IPS DF 6.9 (cell line): Measurements from ENCODE around the gene KIAA1671.

ENCODE experiments used
- DNase-seq: peaks from one replicate; pipeline ENCODE4 v3.0.0-alpha.2; 2013; ENCODE audit warnings: low read depth, low spot score
- H3K27ac ChIP-seq: one replicate; pipeline ENCODE4 v1.5.1; 2013; ENCODE audit warnings: low read length, control low read depth
- H3K27me3 ChIP-seq: 2 replicates; pipeline ENCODE4 v1.6.1; 2013; ENCODE audit warnings: mild to moderate bottlenecking, low read length; ENCODE audit not compliant: control insufficient read depth, insufficient read depth
- H3K36me3 ChIP-seq: 2 replicates; pipeline ENCODE4 v1.6.1; 2013; ENCODE audit warnings: low read length; ENCODE audit not compliant: control insufficient read depth, insufficient read depth
- H3K4me1 ChIP-seq: 2 replicates; pipeline ENCODE4 v1.6.1; 2013; ENCODE audit warnings: low read length; ENCODE audit not compliant: control insufficient read depth, insufficient read depth
- H3K4me3 ChIP-seq: 2 replicates; pipeline ENCODE4 v1.5.1; 2013; ENCODE audit warnings: mild to moderate bottlenecking, low read length
- H3K9me3 ChIP-seq: 2 replicates; pipeline ENCODE4 v1.6.1; 2013; ENCODE audit warnings: low read length, inconsistent platforms; ENCODE audit not compliant: control insufficient read depth, insufficient read depth
- WGBS: extraction: QIAGEN DNeasy Blood & Tissue Kit; methylation state at CpG from one replicate; pipeline ENCODE4 v1.1.7; 2013; ENCODE audit warnings: mixed read lengths, missing lambda C conversion rate; ENCODE audit not compliant: insufficient read length, insufficient coverage; 5-methylcytosine and 5-hydroxymethylcytosine counted together

Gene KIAA1671

GRCh38 chr22:24937114-24937513 is 15.4 kb upstream of the KIAA1671 start:
- WGBS = no CpG with 5 or more reads among the region's 2 CpGs
- H3K27me3 ChIP-seq = no peaks in the 10 kb centered on the region
- H3K27ac ChIP-seq = no peak overlapping the region
- H3K4me1 ChIP-seq = no peaks in the 10 kb centered on the region; the same call in 1 of the 2 replicates
- H3K4me3 ChIP-seq = no peak overlapping the region
- H3K9me3 ChIP-seq = no peaks in the 10 kb centered on the region
- H3K36me3 ChIP-seq = no peaks in the 10 kb centered on the region
- no peak for DNase-seq

- no peak overlapping the region for H3K4me3 ChIP-seq
- H3K36me3 ChIP-seq = no peaks in the 10 kb centered on the region
- H3K27ac ChIP-seq = no peak overlapping the region
- no peaks in the 10 kb centered on the region for H3K9me3 ChIP-seq
- no peak for DNase-seq
- H3K27me3 ChIP-seq = no peaks in the 10 kb centered on the region
- no CpG with 5 or more reads among the region's 11 CpGs for WGBS
- H3K4me1 ChIP-seq = no peaks in the 10 kb centered on the region; the same call in 1 of the 2 replicates
Measured at GRCh38 chr22:24938741-24939341, 13.7 kb upstream of the KIAA1671 start.

GRCh38 chr22:24942301-24942700 is 10.2 kb upstream of the KIAA1671 start:
- Histone ChIP-seq H3K27ac (no peak overlapping the region), H3K4me3 (no peak overlapping the region), H3K36me3 (no peaks in the 10 kb centered on the region), H3K27me3 (no peaks in the 10 kb centered on the region), H3K4me1 (no peaks in the 10 kb centered on the region; the same call in 1 of the 2 replicates), H3K9me3 (no peaks in the 10 kb centered on the region)
- no CpG with 5 or more reads among the region's 3 CpGs for WGBS
- DNase-seq = no peak

- DNase-seq = no peak
- H3K9me3 ChIP-seq = no peaks in the 10 kb centered on the region
- no peaks in the 10 kb centered on the region for H3K36me3 ChIP-seq
- no CpG with 5 or more reads among the region's 10 CpGs for WGBS
- peaks cover 3% of the 10 kb centered on the region; the same call in 1 of the 2 replicates for H3K4me1 ChIP-seq
- no peak overlapping the region for H3K27ac ChIP-seq
- H3K27me3 ChIP-seq = no peaks in the 10 kb centered on the region
- no peak overlapping the region for H3K4me3 ChIP-seq
Measured at GRCh38 chr22:24944217-24944937, 8.1 kb upstream of the KIAA1671 start.

GRCh38 chr22:24945430-24945829 is 7.1 kb upstream of the KIAA1671 start:
- no peaks in the 10 kb centered on the region for H3K27me3 ChIP-seq
- H3K27ac ChIP-seq = no peak overlapping the region
- H3K4me1 ChIP-seq = 0 out of 2 replicates have a peak, but pooled peaks cover 5% of the 10 kb centered on the region
- no peaks in the 10 kb centered on the region for H3K9me3 ChIP-seq
- no CpG with 5 or more reads among the region's 4 CpGs for WGBS
- H3K4me3 ChIP-seq = no peak overlapping the region
- no peaks in the 10 kb centered on the region for H3K36me3 ChIP-seq
- DNase-seq = no peak

- WGBS = no CpG with 5 or more reads among the region's 7 CpGs
- Histone ChIP-seq H3K27me3 (no peaks in the 10 kb centered on the region), H3K4me3 (no peak overlapping the region), H3K9me3 (no peaks in the 10 kb centered on the region), H3K36me3 (no peaks in the 10 kb centered on the region), H3K27ac (no peak overlapping the region), H3K4me1 (0 out of 2 replicates have a peak, but pooled peaks cover 5% of the 10 kb centered on the region)
- DNase-seq = no peak
Measured at GRCh38 chr22:24947383-24947782, 5.1 kb upstream of the KIAA1671 start.

- Histone ChIP-seq H3K27ac (no peak overlapping the region), H3K4me1 (0 out of 2 replicates have a peak, but pooled peaks cover 5% of the 10 kb centered on the region), H3K9me3 (no peaks in the 10 kb centered on the region), H3K4me3 (no peak overlapping the region), H3K27me3 (no peaks in the 10 kb centered on the region), H3K36me3 (no peaks in the 10 kb centered on the region)
- no CpG with 5 or more reads among the region's 12 CpGs for WGBS
- DNase-seq = no peak
Measured at GRCh38 chr22:24947881-24948280, 4.6 kb upstream of the KIAA1671 start.

GRCh38 chr22:24948356-24949202 is 3.9 kb upstream of the KIAA1671 start:
- no peak for DNase-seq
- no peaks in the 10 kb centered on the region for H3K36me3 ChIP-seq
- no peak overlapping the region for H3K4me3 ChIP-seq
- H3K27me3 ChIP-seq = no peaks in the 10 kb centered on the region
- no peaks in the 10 kb centered on the region for H3K9me3 ChIP-seq
- no CpG with 5 or more reads among the region's 13 CpGs for WGBS
- H3K4me1 ChIP-seq = 0 out of 2 replicates have a peak, but pooled peaks cover 5% of the 10 kb centered on the region
- H3K27ac ChIP-seq = no peak overlapping the region

- DNase-seq = no peak
- no CpG with 5 or more reads among the region's 7 CpGs for WGBS
- H3K4me3 ChIP-seq = no peak overlapping the region
Measured at GRCh38 chr22:24950272-24950902, 2.1 kb upstream of the KIAA1671 start.

GRCh38 chr22:24952837-24953383 is 394 bp downstream of the KIAA1671 start:
- H3K9me3 ChIP-seq = no peaks in the 10 kb centered on the region
- H3K4me3 ChIP-seq = peak overlapping the region; percentile 60
- H3K27ac ChIP-seq = no peak overlapping the region
- H3K36me3 ChIP-seq = no peaks in the 10 kb centered on the region
- WGBS = no CpG with 5 or more reads among the region's 35 CpGs
- 0 out of 2 replicates have a peak, but pooled peaks cover 3% of the 10 kb centered on the region for H3K4me1 ChIP-seq
- no peak for DNase-seq
- no peaks in the 10 kb centered on the region for H3K27me3 ChIP-seq

More at GRCh38 chr22:24950272-24950902, 2.1 kb upstream of the KIAA1671 start:
- no peaks in the 10 kb centered on the region for H3K9me3 ChIP-seq
- H3K36me3 ChIP-seq = no peaks in the 10 kb centered on the region
- H3K4me1 ChIP-seq = 0 out of 2 replicates have a peak, but pooled peaks cover 6% of the 10 kb centered on the region
- no peaks in the 10 kb centered on the region for H3K27me3 ChIP-seq
- H3K27ac ChIP-seq = no peak overlapping the region
